Ovary (tissue), 3 donors: Measurements from ENCODE around the gene ZNF423.

Experiments used
- CTCF ChIP-seq, 3 donors: fragments of 450-650 bp in 2 of 3; fragments of 200-600 bp in 1 of 3; IDR thresholded peaks; one replicate each; pipeline versions ENCODE4 v1.5.1 to v1.8.0; 2016 to 2022; ENCODE audit warnings: antibody characterized with exemption in 3 of 3, mild to moderate bottlenecking in 1 of 3
- EP300 ChIP-seq: sonication (generic); formaldehyde crosslinking; IDR thresholded peaks from one replicate; pipeline ENCODE4 v1.6.1; 2017; ENCODE audit warnings: antibody characterized with exemption
- donor health status: DM: no; HTN: no; CAD: no.

- no peak for TF ChIP-seq CTCF (IDR thresholded peaks at IDR 0.05)
- no peak for TF ChIP-seq EP300
These were observed 129.8 kb downstream of the ZNF423 start for GRCh38 chr16:49726155-49726554.
